Stimulated activated CD8-positive, alpha-beta memory T cell treated with anti-CD3 and anti-CD28 coated beads, Interleukin-7, amount 100 ng/mL, for 48 hours (primary cell): ENCODE results near the gene PRKCA.
"Not testable (repeated sequence)": the region's sequence is repeated elsewhere in the genome, so short reads cannot be mapped to it uniquely, and the experiment has no call there.

ENCODE experiments used
- DNase-seq, 2 donors: peaks; one replicate each; pipeline ENCODE4 v3.0.0-alpha.2; 2020; ENCODE audit warnings: low read depth in 1 of 2; ENCODE audit errors: extremely low read depth in 1 of 2

PRKCA gene

GRCh38 chr17:66349521-66350254 is 47.3 kb downstream of the PRKCA start:
- DNase-seq: no peak

GRCh38 chr17:66350576-66350975 is 48.2 kb downstream of the PRKCA start:
- DNase-seq: not testable (repeated sequence)

- no peak for DNase-seq
These were observed 48.6 kb downstream of the PRKCA start for GRCh38 chr17:66351033-66351432.

- no peak for DNase-seq
These were observed 49.3 kb downstream of the PRKCA start for GRCh38 chr17:66351701-66352100.

- no peak for DNase-seq
These were observed 51.6 kb downstream of the PRKCA start for GRCh38 chr17:66353937-66354401.

- DNase-seq: no peak
These were observed 52.1 kb downstream of the PRKCA start for GRCh38 chr17:66354472-66354871.

GRCh38 chr17:66354981-66355380 is 52.6 kb downstream of the PRKCA start:
- no peak for DNase-seq

- DNase-seq: no peak
These were observed 53.1 kb downstream of the PRKCA start for GRCh38 chr17:66355510-66355909.

- no peak for DNase-seq
These were observed 54.6 kb downstream of the PRKCA start for GRCh38 chr17:66357037-66357436.

GRCh38 chr17:66359351-66359750 is 56.9 kb downstream of the PRKCA start:
- DNase-seq: no peak

- DNase-seq: not testable (repeated sequence)
These were observed 58.6 kb downstream of the PRKCA start for GRCh38 chr17:66360961-66361565.

- DNase-seq: peak in 1 of 2 donors; percentile 19
These were observed 62.1 kb downstream of the PRKCA start for GRCh38 chr17:66364508-66364907.

GRCh38 chr17:66364990-66365490 is 62.6 kb downstream of the PRKCA start:
- no peak for DNase-seq

GRCh38 chr17:66365903-66366302 is 63.5 kb downstream of the PRKCA start:
- DNase-seq: no peak

- DNase-seq: no peak
These were observed 64.7 kb downstream of the PRKCA start for GRCh38 chr17:66367107-66367506.

- no peak for DNase-seq
These were observed 67.4 kb downstream of the PRKCA start for GRCh38 chr17:66369830-66370229.

- no peak for DNase-seq
These were observed 69.1 kb downstream of the PRKCA start for GRCh38 chr17:66371561-66371960.

- no peak for DNase-seq
These were observed 69.8 kb downstream of the PRKCA start for GRCh38 chr17:66372182-66372581.

- DNase-seq: no peak
These were observed 70.7 kb downstream of the PRKCA start for GRCh38 chr17:66373079-66373478.

GRCh38 chr17:66373944-66374817 is 71.8 kb downstream of the PRKCA start:
- peak; percentile 33 to 76 for DNase-seq

GRCh38 chr17:66375121-66375520 is 72.7 kb downstream of the PRKCA start:
- no peak for DNase-seq
